HepG2 (cell line): Measurements from ENCODE around the gene CLEC16A. TPM values are rescaled to one million over a fixed set of nuclear protein-coding genes. Genes with fewer than 3 reads are reported as not detected.

Source experiments
- FLYWCH1 ChIP-seq: sonication (generic); formaldehyde crosslinking; IDR thresholded peaks from 2 replicates; pipeline ENCODE4 v1.8.1; 2023; ENCODE audit warnings: mild to moderate bottlenecking, missing genetic modification reagents
- GPN1 ChIP-seq: sonication (generic); formaldehyde crosslinking; IDR thresholded peaks from 2 replicates; pipeline ENCODE4 v1.5.1; 2020; ENCODE audit warnings: missing genetic modification reagents, borderline replicate concordance
- KAT2B ChIP-seq: fragments of 150-350 bp; IDR thresholded peaks from 2 replicates; pipeline ENCODE4 v1.6.1; 2014; ENCODE audit warnings: low read depth, low read length, borderline replicate concordance
- SIN3B ChIP-seq: fragments of 150-350 bp; IDR thresholded peaks from 2 replicates; pipeline ENCODE4 v1.6.1; 2014; ENCODE audit warnings: low read length
- SMAD9 ChIP-seq: sonication (generic); formaldehyde crosslinking; IDR thresholded peaks from 2 replicates; pipeline ENCODE4 v1.5.1; 2020; ENCODE audit warnings: mild to moderate bottlenecking, missing genetic modification reagents
- ZNF232 ChIP-seq: sonication (generic); formaldehyde crosslinking; IDR thresholded peaks from 2 replicates; pipeline ENCODE4 v1.4.0; 2020; ENCODE audit warnings: missing genetic modification reagents, borderline replicate concordance
- ZNF570 ChIP-seq: sonication (generic); formaldehyde crosslinking; IDR thresholded peaks from 2 replicates; pipeline ENCODE4 v1.4.0; 2020; ENCODE audit warnings: mild to moderate bottlenecking, missing genetic modification reagents, borderline replicate concordance
- ZNF572 ChIP-seq: sonication (generic); formaldehyde crosslinking; IDR thresholded peaks from 2 replicates; pipeline ENCODE4 v1.5.1; 2020; ENCODE audit warnings: mild to moderate bottlenecking, missing genetic modification reagents
- ZSCAN30 ChIP-seq: sonication (generic); formaldehyde crosslinking; IDR thresholded peaks from 2 replicates; pipeline ENCODE4 v1.5.0; 2020; ENCODE audit warnings: mild to moderate bottlenecking, missing genetic modification reagents
- polyA plus RNA-seq, 8 experiments: library from polyadenylated mRNA; depleted of rRNA in 3 of 8; stranded (reverse) in 7 of 8; unstranded in 1 of 8; fragments of >200 nt; fragmentation: Illumina TruSeq in 4 of 8; extraction: Trizol in 4 of 8; gene quantifications; 2 replicates each; pipeline versions ENCODE4 v1.2.1 to v1.2.3, GENCODE V29; 2011 to 2016; ENCODE audit warnings: low read depth in 4 of 8, missing spikeins in 1 of 8, mixed read lengths in 1 of 8; ENCODE audit not compliant: insufficient read depth in 1 of 8
- total RNA-seq, 5 experiments: library from RNA; depleted of rRNA; stranded (reverse); fragments of >200 nt; fragmentation: Illumina TruSeq; extraction: Trizol; gene quantifications; 2 replicates each; pipeline ENCODE4 v1.2.3, GENCODE V29; 2016; ENCODE audit warnings: low read depth in 1 of 5
- TF ChIP-seq, protein P1 (sequence below): sonication (generic); formaldehyde crosslinking; IDR thresholded peaks from 2 replicates; pipeline ENCODE4 v1.4.0; 2020; ENCODE audit warnings: missing genetic modification reagents
- TF ChIP-seq, protein P2 (sequence below): sonication (generic); formaldehyde crosslinking; IDR thresholded peaks from 2 replicates; pipeline ENCODE4 v1.5.1; 2020; ENCODE audit warnings: missing genetic modification reagents, mild to moderate bottlenecking, borderline replicate concordance
- TF ChIP-seq, protein P3 (sequence below): sonication (generic); formaldehyde crosslinking; IDR thresholded peaks from 2 replicates; pipeline ENCODE4 v1.4.0; 2020; ENCODE audit warnings: missing genetic modification reagents, mild to moderate bottlenecking, borderline replicate concordance
- TF ChIP-seq, protein P4 (sequence below): sonication (generic); formaldehyde crosslinking; IDR thresholded peaks from 2 replicates; pipeline ENCODE4 v1.4.0; 2020; ENCODE audit warnings: missing genetic modification reagents
- TF ChIP-seq, protein P5 (sequence below): sonication (generic); formaldehyde crosslinking; IDR thresholded peaks from 2 replicates; pipeline ENCODE4 v1.5.1; 2020; ENCODE audit warnings: mild to moderate bottlenecking, moderate library complexity, missing genetic modification reagents

Gene CLEC16A
- total and polyA plus RNA-seq, 2 of the 13 experiments (the other 11 are each of a cell fraction or from before 2014, with no cell fraction given), result 8.5 to 10.3 TPM

DNA sequence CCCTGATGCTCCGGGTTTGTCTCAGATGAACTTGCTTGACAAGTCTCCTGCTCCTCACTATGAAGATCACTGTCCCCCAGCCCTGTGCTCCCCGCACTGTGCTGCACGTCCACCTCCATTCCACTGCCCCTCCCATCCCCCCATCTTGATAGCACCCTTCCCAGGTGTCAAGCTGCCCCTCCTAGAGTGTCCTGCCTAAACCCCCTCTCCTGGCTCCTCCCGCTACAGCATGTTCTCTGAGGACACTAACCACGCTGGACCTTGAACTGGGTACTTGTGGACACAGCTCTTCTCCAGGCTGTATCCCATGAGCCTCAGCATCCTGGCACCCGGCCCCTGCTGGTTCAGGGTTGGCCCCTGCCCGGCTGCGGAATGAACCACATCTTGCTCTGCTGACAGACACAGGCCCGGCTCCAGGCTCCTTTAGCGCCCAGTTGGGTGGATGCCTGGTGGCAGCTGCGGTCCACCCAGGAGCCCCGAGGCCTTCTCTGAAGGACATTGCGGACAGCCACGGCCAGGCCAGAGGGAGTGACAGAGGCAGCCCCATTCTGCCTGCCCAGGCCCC lies 20.6 kb upstream of the CLEC16A start (continued):
- TF ChIP-seq, protein P1, sequence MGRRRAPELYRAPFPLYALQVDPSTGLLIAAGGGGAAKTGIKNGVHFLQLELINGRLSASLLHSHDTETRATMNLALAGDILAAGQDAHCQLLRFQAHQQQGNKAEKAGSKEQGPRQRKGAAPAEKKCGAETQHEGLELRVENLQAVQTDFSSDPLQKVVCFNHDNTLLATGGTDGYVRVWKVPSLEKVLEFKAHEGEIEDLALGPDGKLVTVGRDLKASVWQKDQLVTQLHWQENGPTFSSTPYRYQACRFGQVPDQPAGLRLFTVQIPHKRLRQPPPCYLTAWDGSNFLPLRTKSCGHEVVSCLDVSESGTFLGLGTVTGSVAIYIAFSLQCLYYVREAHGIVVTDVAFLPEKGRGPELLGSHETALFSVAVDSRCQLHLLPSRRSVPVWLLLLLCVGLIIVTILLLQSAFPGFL (CRISPR knock-in tag), result no peak
- TF ChIP-seq, protein P2, sequence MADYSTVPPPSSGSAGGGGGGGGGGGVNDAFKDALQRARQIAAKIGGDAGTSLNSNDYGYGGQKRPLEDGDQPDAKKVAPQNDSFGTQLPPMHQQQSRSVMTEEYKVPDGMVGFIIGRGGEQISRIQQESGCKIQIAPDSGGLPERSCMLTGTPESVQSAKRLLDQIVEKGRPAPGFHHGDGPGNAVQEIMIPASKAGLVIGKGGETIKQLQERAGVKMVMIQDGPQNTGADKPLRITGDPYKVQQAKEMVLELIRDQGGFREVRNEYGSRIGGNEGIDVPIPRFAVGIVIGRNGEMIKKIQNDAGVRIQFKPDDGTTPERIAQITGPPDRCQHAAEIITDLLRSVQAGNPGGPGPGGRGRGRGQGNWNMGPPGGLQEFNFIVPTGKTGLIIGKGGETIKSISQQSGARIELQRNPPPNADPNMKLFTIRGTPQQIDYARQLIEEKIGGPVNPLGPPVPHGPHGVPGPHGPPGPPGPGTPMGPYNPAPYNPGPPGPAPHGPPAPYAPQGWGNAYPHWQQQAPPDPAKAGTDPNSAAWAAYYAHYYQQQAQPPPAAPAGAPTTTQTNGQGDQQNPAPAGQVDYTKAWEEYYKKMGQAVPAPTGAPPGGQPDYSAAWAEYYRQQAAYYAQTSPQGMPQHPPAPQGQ (CRISPR knock-in tag), result no peak
- TF ChIP-seq SIN3B (no peak), ZNF570 (no peak), ZNF232 (CRISPR knock-in tag) (no peak), FLYWCH1 (no peak), KAT2B (no peak), ZSCAN30 (no peak), GPN1 (CRISPR knock-in tag) (no peak), ZNF572 (CRISPR knock-in tag) (peak; percentile 96), SMAD9 (no peak)
- TF ChIP-seq, protein P3, sequence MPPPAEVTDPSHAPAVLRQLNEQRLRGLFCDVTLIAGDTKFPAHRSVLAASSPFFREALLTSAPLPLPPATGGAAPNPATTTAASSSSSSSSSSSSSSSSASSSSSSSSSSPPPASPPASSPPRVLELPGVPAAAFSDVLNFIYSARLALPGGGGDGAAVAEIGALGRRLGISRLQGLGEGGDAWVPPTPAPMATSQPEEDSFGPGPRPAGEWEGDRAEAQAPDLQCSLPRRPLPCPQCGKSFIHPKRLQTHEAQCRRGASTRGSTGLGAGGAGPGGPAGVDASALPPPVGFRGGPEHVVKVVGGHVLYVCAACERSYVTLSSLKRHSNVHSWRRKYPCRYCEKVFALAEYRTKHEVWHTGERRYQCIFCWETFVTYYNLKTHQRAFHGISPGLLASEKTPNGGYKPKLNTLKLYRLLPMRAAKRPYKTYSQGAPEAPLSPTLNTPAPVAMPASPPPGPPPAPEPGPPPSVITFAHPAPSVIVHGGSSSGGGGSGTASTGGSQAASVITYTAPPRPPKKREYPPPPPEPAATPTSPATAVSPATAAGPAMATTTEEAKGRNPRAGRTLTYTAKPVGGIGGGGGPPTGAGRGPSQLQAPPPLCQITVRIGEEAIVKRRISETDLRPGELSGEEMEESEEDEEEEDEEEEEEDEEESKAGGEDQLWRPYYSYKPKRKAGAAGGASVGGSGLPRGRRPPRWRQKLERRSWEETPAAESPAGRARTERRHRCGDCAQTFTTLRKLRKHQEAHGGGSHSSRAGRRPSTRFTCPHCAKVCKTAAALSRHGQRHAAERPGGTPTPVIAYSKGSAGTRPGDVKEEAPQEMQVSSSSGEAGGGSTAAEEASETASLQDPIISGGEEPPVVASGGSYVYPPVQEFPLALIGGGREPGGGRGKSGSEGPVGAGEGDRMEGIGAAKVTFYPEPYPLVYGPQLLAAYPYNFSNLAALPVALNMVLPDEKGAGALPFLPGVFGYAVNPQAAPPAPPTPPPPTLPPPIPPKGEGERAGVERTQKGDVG (CRISPR knock-in tag), result 0 out of 2 replicates have a peak, but pooled peaks have one; percentile 30
- TF ChIP-seq, protein P4, sequence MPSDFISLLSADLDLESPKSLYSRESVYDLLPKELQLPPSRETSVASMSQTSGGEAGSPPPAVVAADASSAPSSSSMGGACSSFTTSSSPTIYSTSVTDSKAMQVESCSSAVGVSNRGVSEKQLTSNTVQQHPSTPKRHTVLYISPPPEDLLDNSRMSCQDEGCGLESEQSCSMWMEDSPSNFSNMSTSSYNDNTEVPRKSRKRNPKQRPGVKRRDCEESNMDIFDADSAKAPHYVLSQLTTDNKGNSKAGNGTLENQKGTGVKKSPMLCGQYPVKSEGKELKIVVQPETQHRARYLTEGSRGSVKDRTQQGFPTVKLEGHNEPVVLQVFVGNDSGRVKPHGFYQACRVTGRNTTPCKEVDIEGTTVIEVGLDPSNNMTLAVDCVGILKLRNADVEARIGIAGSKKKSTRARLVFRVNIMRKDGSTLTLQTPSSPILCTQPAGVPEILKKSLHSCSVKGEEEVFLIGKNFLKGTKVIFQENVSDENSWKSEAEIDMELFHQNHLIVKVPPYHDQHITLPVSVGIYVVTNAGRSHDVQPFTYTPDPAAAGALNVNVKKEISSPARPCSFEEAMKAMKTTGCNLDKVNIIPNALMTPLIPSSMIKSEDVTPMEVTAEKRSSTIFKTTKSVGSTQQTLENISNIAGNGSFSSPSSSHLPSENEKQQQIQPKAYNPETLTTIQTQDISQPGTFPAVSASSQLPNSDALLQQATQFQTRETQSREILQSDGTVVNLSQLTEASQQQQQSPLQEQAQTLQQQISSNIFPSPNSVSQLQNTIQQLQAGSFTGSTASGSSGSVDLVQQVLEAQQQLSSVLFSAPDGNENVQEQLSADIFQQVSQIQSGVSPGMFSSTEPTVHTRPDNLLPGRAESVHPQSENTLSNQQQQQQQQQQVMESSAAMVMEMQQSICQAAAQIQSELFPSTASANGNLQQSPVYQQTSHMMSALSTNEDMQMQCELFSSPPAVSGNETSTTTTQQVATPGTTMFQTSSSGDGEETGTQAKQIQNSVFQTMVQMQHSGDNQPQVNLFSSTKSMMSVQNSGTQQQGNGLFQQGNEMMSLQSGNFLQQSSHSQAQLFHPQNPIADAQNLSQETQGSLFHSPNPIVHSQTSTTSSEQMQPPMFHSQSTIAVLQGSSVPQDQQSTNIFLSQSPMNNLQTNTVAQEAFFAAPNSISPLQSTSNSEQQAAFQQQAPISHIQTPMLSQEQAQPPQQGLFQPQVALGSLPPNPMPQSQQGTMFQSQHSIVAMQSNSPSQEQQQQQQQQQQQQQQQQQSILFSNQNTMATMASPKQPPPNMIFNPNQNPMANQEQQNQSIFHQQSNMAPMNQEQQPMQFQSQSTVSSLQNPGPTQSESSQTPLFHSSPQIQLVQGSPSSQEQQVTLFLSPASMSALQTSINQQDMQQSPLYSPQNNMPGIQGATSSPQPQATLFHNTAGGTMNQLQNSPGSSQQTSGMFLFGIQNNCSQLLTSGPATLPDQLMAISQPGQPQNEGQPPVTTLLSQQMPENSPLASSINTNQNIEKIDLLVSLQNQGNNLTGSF (CRISPR knock-in tag), result no peak
- TF ChIP-seq, protein P5, sequence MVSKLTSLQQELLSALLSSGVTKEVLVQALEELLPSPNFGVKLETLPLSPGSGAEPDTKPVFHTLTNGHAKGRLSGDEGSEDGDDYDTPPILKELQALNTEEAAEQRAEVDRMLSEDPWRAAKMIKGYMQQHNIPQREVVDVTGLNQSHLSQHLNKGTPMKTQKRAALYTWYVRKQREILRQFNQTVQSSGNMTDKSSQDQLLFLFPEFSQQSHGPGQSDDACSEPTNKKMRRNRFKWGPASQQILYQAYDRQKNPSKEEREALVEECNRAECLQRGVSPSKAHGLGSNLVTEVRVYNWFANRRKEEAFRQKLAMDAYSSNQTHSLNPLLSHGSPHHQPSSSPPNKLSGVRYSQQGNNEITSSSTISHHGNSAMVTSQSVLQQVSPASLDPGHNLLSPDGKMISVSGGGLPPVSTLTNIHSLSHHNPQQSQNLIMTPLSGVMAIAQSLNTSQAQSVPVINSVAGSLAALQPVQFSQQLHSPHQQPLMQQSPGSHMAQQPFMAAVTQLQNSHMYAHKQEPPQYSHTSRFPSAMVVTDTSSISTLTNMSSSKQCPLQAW (CRISPR knock-in tag), result peak; percentile 94
